GM10266 (cell line): Measurements from ENCODE around the gene THAP8.

Experiments
- DNase-seq: peaks from one replicate; pipeline ENCODE4 v3.0.0; 2012; ENCODE audit errors: extremely low spot score
- CTCF ChIP-seq: IDR thresholded peaks from 2 replicates; pipeline ENCODE4 v1.5.1; 2012; ENCODE audit warnings: mild to moderate bottlenecking, low read depth; ENCODE audit not compliant: control insufficient read depth, insufficient read depth; ENCODE audit errors: missing control alignments

THAP8 gene

GRCh38 chr19:36054119-36054732 is at the start of gene THAP8:
THAP8 (minus strand) TSS chr19:36054285; CDS start chr19:36054217, 68 bp downstream.
- peak; percentile 39 for TF ChIP-seq CTCF
- peak; percentile 98 for DNase-seq

DNA sequence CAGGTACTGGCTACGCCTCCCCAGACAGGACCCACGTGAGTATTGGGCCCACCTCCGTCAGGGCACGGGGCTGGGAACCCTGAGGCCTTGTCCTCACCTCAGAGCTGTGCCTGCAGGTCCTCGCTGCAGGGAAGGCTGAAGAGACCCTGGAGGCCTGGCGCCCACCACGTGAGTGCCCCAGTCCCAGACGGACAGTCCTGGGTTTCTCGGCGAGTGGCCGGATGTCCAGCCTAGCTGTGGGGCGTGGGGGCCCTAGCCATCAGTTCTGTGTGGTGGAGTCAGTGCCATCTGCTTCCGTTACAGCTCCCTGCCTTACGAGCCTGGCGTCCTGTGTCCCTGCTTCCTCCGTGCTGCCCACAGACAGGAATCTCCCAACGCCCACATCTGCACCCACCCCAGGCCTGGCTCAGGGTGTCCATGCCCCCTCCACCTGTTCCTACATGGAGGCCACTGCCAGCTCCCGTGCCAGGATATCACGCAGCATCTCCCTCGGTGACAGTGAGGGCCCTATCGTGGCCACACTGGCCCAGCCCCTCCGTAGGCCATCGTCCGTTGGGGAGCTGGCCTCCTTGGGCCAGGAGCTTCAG is 49.0 kb upstream of the THAP8 start:
- no peak for DNase-seq
- no peak for TF ChIP-seq CTCF

DNA sequence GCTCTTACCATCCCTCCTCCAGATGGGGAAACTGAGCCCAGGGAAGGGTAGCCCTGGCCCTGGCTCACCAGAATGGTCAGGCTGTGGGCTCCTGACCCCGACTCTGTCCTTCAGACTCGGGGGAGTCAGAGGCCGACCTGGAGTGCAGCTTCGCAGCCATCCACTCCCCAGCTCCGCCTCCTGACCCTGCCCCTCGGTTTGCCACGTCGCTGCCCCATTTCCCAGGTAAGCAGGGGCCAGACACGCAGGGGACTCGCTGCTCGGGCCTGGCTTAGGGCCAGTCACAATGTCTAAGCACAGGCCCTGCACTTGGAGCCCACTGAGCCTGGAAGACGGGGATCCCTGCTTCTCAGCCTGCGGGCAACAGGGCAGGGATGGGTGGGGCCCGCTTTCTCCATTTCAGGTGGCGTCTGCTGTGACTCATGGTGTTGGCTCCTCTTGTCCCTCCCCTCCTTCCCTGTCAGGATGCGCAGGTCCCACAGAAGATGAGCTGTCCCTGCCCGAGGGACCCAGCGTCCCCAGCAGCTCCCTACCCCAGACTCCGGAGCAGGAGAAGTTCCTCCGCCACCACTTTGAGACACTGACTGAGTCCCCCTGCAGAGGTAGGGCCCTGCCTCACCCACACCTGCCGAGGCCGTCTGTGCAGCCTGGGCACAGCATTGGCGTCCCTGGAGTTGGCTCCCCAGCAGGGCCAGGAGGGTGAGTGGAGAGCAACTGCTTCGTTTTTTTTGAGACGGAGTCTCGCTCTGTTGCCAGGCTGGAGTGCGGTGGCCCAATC is 47.7 kb upstream of the THAP8 start:
- DNase-seq = no peak
- no peak for TF ChIP-seq CTCF

DNA sequence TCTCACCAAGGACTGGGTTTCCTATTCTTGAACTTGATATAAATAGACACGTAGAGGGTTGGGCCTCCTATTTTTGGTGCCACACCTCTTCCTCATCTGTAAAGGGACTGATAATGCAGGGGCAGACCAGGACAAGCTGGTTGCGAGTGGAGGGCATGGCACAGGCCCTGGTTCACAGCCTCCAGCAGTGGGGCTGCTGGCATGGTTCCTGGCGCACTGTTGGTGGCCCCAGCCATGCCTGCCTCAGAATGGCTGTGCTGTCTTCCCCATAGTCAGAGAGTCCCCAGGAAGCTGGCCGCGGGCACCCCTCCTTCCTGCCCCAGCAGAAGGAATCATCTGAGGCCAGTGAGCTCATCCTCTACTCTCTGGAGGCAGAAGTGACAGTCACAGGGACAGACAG is 46.4 kb upstream of the THAP8 start:
- TF ChIP-seq CTCF = no peak
- no peak for DNase-seq

DNA sequence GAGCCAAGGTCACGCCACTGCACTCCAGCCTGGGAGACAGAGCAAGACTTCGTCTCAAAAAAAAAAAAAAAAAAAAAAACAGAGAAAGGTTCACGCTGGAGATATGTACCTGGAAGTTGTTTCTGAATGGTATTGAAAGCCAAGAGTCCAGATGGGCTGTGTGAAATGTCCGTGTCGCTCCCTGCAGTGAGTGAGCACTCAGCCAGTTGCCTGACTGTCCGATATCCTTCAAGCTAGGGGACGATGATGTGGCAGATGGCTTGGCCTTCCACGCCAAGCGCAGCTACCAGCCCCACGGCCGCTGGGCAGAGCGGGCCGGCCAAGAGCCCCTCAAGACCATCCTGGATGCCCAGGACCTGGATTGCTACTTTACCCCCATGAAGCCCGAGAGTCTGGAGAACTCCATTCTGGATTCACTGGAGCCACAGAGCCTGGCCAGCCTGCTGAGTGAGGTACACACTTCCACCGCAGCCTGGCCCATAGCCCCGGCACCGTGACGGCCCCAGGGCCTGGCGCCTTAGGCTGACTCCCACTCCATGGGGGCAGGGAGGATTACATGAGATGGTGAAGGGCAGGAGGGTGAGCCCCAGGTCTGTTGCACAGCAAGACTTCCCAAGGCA is 45.2 kb upstream of the THAP8 start:
- no peak for DNase-seq
- no peak for TF ChIP-seq CTCF

DNA sequence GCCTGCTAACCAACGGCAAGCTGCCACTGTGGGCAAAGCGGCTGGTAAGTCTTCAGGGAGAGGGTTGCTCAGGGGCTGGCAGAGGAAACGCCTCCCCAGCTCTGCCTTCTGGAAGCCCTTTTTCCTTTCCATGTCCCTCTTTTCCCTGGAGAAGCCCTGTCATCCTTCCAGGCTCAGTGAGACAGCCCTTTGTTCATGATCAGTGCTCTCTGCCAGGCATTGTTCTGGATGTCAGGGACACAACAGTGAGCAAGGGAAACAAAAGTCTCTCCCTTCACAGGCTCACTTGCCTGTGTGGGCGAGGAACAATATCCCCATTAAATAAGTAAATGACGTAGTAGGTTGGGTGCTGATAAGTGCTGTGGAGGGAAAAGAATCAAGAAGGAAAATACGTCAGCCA is 43.0 kb upstream of the THAP8 start:
- no peak for TF ChIP-seq CTCF
- no peak for DNase-seq
